ENCODE data around the gene CEP78. TPM values are rescaled to one million over a fixed set of nuclear protein-coding genes. Genes with fewer than 3 reads are reported as not detected.
A peak's percentile ranks its signal among the peaks of the same experiment; 100 is the strongest.
"Not testable (repeated sequence)": the region's sequence is repeated elsewhere in the genome, so short reads cannot be mapped to it uniquely, and the experiment has no call there.

The CEP78 gene
- total RNA-seq, 2 experiments from 2014 or later: 37.7 to 40.8 TPM

DNA sequence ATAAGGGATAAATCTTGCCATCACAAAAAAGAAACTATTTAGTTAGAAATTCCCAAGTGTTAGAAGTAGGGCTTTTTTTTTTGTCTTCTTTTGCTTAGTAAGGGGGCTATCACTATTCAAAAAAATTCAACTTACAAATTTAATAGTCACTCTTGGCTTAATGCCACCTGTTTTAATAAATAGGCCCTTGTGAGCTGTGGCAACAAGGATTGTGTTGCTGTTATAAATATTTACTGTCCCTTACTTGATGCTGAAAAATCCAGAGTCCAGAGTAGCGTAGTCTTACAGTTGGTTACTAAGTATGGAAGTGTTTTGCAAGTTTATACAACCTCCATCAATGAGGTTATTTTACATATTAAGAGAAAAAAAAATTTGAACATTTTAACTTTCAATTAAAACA lies 21.4 kb upstream of the CEP78 start:
- TF ChIP-seq, protein P1, sequence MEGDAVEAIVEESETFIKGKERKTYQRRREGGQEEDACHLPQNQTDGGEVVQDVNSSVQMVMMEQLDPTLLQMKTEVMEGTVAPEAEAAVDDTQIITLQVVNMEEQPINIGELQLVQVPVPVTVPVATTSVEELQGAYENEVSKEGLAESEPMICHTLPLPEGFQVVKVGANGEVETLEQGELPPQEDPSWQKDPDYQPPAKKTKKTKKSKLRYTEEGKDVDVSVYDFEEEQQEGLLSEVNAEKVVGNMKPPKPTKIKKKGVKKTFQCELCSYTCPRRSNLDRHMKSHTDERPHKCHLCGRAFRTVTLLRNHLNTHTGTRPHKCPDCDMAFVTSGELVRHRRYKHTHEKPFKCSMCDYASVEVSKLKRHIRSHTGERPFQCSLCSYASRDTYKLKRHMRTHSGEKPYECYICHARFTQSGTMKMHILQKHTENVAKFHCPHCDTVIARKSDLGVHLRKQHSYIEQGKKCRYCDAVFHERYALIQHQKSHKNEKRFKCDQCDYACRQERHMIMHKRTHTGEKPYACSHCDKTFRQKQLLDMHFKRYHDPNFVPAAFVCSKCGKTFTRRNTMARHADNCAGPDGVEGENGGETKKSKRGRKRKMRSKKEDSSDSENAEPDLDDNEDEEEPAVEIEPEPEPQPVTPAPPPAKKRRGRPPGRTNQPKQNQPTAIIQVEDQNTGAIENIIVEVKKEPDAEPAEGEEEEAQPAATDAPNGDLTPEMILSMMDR (IDR thresholded peaks at IDR 0.05): no peak
- Mint-ChIP-seq H3K36me3 (ENCODE audit: low read depth) (no peaks in the 10 kb centered on the region), H3K9me3 (no peaks in the 10 kb centered on the region), H3K4me1 (ENCODE audit: low read depth) (peaks cover 35% of the 10 kb centered on the region), H3K27ac (no peak overlapping the region), H3K27me3 (no peaks in the 10 kb centered on the region), H3K4me3 (no peak overlapping the region)
- CTCF ChIA-PET: interaction anchor here (0.7 to 2.3 kb wide), 4 partner anchors 10 to 92 kb away, joined by 3 to 8 read pairs (median 4); no protein-coding TSS in a partner anchor
- POLR2A ChIA-PET: no interaction called here
- ATAC-seq (no peak), DNase-seq (no peak)
- intact Hi-C loops (cut with micrococcal nuclease): loop anchor here (5.0 kb wide), 2 partner anchors 82 to 237 kb away; no protein-coding TSS in a partner anchor

DNA sequence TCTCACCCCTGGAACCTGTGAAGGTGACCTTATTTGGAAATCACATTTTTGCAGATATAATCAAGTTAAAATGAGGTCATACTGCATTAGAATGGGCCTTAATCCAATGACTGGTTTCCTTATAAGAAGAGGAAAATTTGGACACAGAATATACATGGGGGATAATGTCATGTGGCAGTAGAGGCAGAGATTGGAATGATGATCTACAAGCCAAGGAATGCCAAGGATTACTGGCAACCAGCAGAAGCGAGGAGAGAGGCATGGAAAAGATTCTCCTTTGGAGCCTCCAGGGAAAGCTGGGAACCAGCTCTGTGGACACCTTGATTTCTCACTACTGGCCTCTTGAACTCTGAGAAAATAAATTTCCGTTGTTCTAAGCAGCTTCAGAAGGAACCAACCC lies 20.2 kb upstream of the CEP78 start:
- DNase-seq: no peak
- intact Hi-C loops (cut with micrococcal nuclease): no loop called here
- H3K9me3 Mint-ChIP-seq: no peaks in the 10 kb centered on the region
- no peak for ATAC-seq
- CTCF ChIA-PET: interaction anchor here (1.1 to 2.3 kb wide), 4 partner anchors 9 to 759 kb away, joined by 3 to 8 read pairs (median 4); no protein-coding TSS in a partner anchor
- POLR2A ChIA-PET: no interaction called here
- TF ChIP-seq, protein P1 (IDR thresholded peaks at IDR 0.05): no peak
- peaks cover 28% of the 10 kb centered on the region for H3K4me1 Mint-ChIP-seq (ENCODE audit: low read depth)
- no peak overlapping the region for H3K27ac Mint-ChIP-seq
- no peaks in the 10 kb centered on the region for H3K27me3 Mint-ChIP-seq
- no peak overlapping the region for H3K4me3 Mint-ChIP-seq
- no peaks in the 10 kb centered on the region for H3K36me3 Mint-ChIP-seq (ENCODE audit: low read depth)

DNA sequence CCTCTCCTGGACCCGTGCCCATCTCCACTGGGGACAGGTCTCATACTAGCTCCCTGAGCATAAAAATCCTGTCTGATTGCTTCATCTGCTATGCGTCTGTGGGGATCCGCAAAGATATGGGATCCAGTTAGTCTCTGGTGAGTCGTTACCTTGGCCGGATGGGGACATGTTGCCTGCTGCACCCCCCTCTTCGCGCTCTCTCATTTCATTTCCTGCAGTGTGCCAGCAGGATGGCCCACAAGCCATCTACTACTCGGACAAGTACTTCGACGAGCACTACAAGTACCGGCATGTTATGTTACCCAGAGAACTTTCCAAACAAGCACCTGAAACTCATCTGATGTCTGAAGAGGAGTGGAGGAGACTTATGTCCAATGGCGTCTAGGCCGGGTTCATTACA lies 17.0 kb upstream of the CEP78 start:
- POLR2A ChIA-PET: no interaction called here
- ATAC-seq (no peak), DNase-seq (no peak)
- Mint-ChIP-seq H3K9me3 (no peaks in the 10 kb centered on the region), H3K4me3 (no peak overlapping the region), H3K36me3 (ENCODE audit: low read depth) (no peaks in the 10 kb centered on the region), H3K4me1 (ENCODE audit: low read depth) (peaks cover under 1% of the 10 kb centered on the region), H3K27ac (no peak overlapping the region), H3K27me3 (no peaks in the 10 kb centered on the region)
- CTCF ChIA-PET: no interaction called here
- intact Hi-C loops (cut with micrococcal nuclease): no loop called here
- TF ChIP-seq, protein P1 (IDR thresholded peaks at IDR 0.05): no peak

DNA sequence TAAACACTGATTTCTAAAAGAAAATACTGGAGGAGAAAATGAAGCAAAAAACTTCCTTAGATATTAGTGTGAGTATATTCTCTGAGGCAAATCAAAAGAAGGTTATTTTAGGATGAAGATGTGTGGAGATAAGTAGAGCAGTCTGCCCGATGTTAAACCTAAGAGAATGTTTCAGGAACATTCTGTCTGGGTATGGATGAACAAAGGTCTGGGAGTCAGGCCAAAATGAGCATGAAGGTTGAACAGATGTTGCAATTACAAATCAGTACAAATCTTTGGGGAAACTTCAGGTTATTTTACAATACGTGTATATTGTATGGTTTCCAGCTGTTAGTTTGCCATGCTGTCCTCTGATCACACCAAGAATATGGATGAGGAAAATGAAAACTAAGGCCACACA lies 14.4 kb upstream of the CEP78 start:
- no peaks in the 10 kb centered on the region for H3K9me3 Mint-ChIP-seq
- CTCF ChIA-PET: no interaction called here
- H3K27me3 Mint-ChIP-seq: no peaks in the 10 kb centered on the region

DNA sequence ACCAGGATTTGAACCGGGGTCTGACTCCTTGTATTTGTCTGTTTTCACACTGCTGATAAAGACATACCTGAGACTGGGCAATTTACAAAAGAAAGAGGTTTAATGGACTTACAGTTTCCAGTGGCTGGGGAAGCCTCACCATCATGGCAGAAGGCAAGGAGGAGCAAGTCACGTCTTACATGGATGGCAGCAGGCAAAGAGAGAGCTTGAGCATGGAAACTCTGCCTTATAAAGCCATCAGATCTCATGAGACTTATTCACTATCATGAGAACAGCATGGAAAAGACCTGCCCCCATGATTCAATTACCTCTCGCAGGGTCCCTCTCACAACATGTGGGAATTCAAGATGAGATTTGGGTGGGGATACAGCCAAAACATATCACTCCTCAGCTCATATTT lies 14.0 kb upstream of the CEP78 start:
- CTCF ChIA-PET; intact Hi-C loops (cut with micrococcal nuclease): not testable (repeated sequence)

More for the DNA sequence above, 14.4 kb upstream of the CEP78 start:
- no peak overlapping the region for H3K4me3 Mint-ChIP-seq
- TF ChIP-seq, protein P1 (IDR thresholded peaks at IDR 0.05): no peak
- DNase-seq: no peak
- H3K27ac Mint-ChIP-seq: no peak overlapping the region
- POLR2A ChIA-PET: no interaction called here
- intact Hi-C loops (cut with micrococcal nuclease): no loop called here
- no peaks in the 10 kb centered on the region for H3K36me3 Mint-ChIP-seq (ENCODE audit: low read depth)
- ATAC-seq: no peak
- H3K4me1 Mint-ChIP-seq (ENCODE audit: low read depth): no peaks in the 10 kb centered on the region

DNA sequence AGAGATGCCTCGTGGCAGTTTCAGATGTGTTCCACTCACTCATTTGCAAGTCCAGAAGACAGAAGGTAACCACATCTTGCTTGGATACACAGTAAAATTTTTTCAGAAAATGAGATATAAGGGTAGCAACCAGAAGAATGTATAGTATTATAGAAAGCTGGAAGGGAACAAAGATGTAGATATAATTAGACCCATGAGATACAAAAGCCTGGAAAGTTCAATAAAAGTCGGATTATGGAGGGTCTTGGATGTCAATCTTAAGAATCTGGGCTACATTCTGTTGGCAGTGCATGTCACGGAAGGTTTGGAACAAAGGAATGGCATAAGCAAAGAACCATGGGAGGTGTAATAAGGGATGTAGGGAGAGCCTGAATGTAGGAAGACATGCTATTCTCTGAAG lies 5.1 kb upstream of the CEP78 start:
- CTCF ChIA-PET: no interaction called here
- DNase-seq (no peak), ATAC-seq (no peak)
- TF ChIP-seq, protein P1 (IDR thresholded peaks at IDR 0.05): no peak
- intact Hi-C loops (cut with micrococcal nuclease): no loop called here
- H3K9me3 Mint-ChIP-seq: no peaks in the 10 kb centered on the region
- no peak overlapping the region for H3K27ac Mint-ChIP-seq
- H3K27me3 Mint-ChIP-seq: no peaks in the 10 kb centered on the region
- peaks cover 5% of the 10 kb centered on the region for H3K4me1 Mint-ChIP-seq (ENCODE audit: low read depth)
- H3K4me3 Mint-ChIP-seq: no peak overlapping the region
- no peaks in the 10 kb centered on the region for H3K36me3 Mint-ChIP-seq (ENCODE audit: low read depth)
- POLR2A ChIA-PET: no interaction called here

More for the DNA sequence above, 14.0 kb upstream of the CEP78 start:
- H3K4me1 Mint-ChIP-seq (ENCODE audit: low read depth); H3K27me3 Mint-ChIP-seq; H3K9me3 Mint-ChIP-seq; H3K36me3 Mint-ChIP-seq (ENCODE audit: low read depth); DNase-seq; POLR2A ChIA-PET; H3K4me3 Mint-ChIP-seq; H3K27ac Mint-ChIP-seq; ATAC-seq: not testable (repeated sequence)

DNA sequence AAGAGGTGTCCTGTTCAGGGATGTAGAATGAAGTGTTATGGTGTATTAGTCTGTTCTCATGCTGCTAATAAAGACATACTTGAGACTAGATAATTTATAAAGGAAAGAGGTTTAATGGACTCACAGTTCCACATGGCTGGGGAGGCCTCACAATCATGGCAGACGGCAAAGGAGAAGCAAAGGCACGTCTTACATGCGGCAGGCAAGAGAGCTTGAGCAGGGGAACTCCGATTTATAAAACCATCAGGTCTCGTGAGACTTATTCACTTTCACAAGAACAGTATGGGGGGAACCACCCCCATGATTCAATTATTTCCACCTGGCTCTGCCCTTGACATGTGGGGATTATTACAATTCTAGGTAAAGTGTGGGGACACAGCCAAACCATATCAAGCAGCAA lies 3.4 kb upstream of the CEP78 start:
- ChIA-PET POLR2A (interaction anchor here (0.9 kb wide), 1 partner anchor 52 kb away, joined by 4 read pairs; no protein-coding TSS in a partner anchor), CTCF (interaction anchor here (1.1 to 2.6 kb wide), 4 partner anchors 7 to 197 kb away, joined by 3 to 7 read pairs (median 4); no protein-coding TSS in a partner anchor)
- H3K4me1 Mint-ChIP-seq (ENCODE audit: low read depth); ATAC-seq; intact Hi-C loops (cut with micrococcal nuclease); H3K36me3 Mint-ChIP-seq (ENCODE audit: low read depth); H3K27ac Mint-ChIP-seq; H3K4me3 Mint-ChIP-seq; H3K9me3 Mint-ChIP-seq; H3K27me3 Mint-ChIP-seq: not testable (repeated sequence)
- peak; percentile 37 for DNase-seq
